HCT116 (cell line): Measurements from ENCODE around the gene OTULINL.

ENCODE experiments used
- ATF3 ChIP-seq: IDR thresholded peaks from 2 replicates; pipeline ENCODE4 v1.6.1; 2012
- CTCF ChIP-seq, 3 experiments: fragments of 200-600 bp in 1 of 3; sonication (generic) in 1 of 3; IDR thresholded peaks in 2 of 3; conservative IDR thresholded peaks in 1 of 3; 2 replicates each; pipeline ENCODE4 v1.5.1; 2012 to 2017; ENCODE audit warnings: low read depth in 2 of 3, low read length in 2 of 3, antibody characterized with exemption in 1 of 3, borderline replicate concordance in 1 of 3, control low read depth in 1 of 3, mild to moderate bottlenecking in 1 of 3, mixed read lengths in 1 of 3, mixed run types in 1 of 3, moderate library complexity in 1 of 3; ENCODE audit not compliant: insufficient read depth in 1 of 3
- EZH2 ChIP-seq: fragments of 200-600 bp; sonication (generic); IDR thresholded peaks from 2 replicates; pipeline ENCODE4 v1.6.1; 2017; ENCODE audit warnings: antibody characterized with exemption, mixed run types
- EZH2phosphoT487 ChIP-seq: fragments of 200-600 bp; IDR thresholded peaks from 2 replicates; pipeline ENCODE4 v1.6.1; 2018; ENCODE audit warnings: antibody characterized with exemption, borderline replicate concordance
- FOSL1 ChIP-seq: IDR thresholded peaks from 2 replicates; pipeline ENCODE4 v1.6.1; 2012; ENCODE audit warnings: low read depth
- POLR2A ChIP-seq: IDR thresholded peaks from 2 replicates; pipeline ENCODE4 v1.7.0; 2011; ENCODE audit warnings: borderline replicate concordance; ENCODE audit not compliant: insufficient read depth, insufficient read length; ENCODE audit errors: extremely low read depth
- POLR2AphosphoS5 ChIP-seq: IDR thresholded peaks from 2 replicates; pipeline ENCODE4 v1.6.1; 2011; ENCODE audit warnings: mild to moderate bottlenecking, low read depth, low read length, moderate library complexity
- RAD21 ChIP-seq: IDR thresholded peaks from 2 replicates; pipeline ENCODE4 v1.6.1; 2012; ENCODE audit warnings: low read depth, mild to moderate bottlenecking
- REST ChIP-seq: IDR thresholded peaks from 2 replicates; pipeline ENCODE4 v1.6.1; 2012; ENCODE audit warnings: low read depth
- SP1 ChIP-seq: IDR thresholded peaks from 2 replicates; pipeline ENCODE4 v1.6.1; 2012; ENCODE audit warnings: low read depth
- SRF ChIP-seq: IDR thresholded peaks from 2 replicates; pipeline ENCODE4 v1.6.1; 2012; ENCODE audit warnings: low read depth
- TCF7L2 ChIP-seq: IDR thresholded peaks from 2 replicates; pipeline ENCODE4 v1.7.0; 2011; ENCODE audit warnings: borderline replicate concordance, inconsistent platforms; ENCODE audit not compliant: insufficient read depth, insufficient read length; ENCODE audit errors: extremely low read depth

GRCh38 chr5:14572385-14572784 is 9.2 kb upstream of the OTULINL start:
- no peak for TF ChIP-seq TCF7L2
- no peak for TF ChIP-seq CTCF (IDR thresholded peaks at IDR 0.05 in 2 of 3, conservative IDR thresholded peaks at IDR 0.05 in 1 of 3; ENCODE audit: borderline replicate concordance in 1 of 3, insufficient read depth in 1 of 3, low read depth in 2 of 3, low read length in 2 of 3)
- TF ChIP-seq REST: no peak
- TF ChIP-seq RAD21: no peak
- no peak for TF ChIP-seq FOSL1
- TF ChIP-seq SRF: no peak
- TF ChIP-seq SP1: no peak
- TF ChIP-seq POLR2AphosphoS5: no peak
- no peak for TF ChIP-seq POLR2A
- TF ChIP-seq ATF3: no peak
- TF ChIP-seq EZH2phosphoT487: no peak
- TF ChIP-seq EZH2: no peak
